Measurements from ENCODE around the gene ALDH1A2.

Gene ALDH1A2

GRCh38 chr15:57945616-57946015, 119.9 kb downstream of the ALDH1A2 start:
- DNase-seq (ENCODE audit: low read depth, low spot score) = no peak

- no peak for DNase-seq (ENCODE audit: low read depth, low spot score)
These were observed 121.6 kb downstream of the ALDH1A2 start for GRCh38 chr15:57943754-57944420.

GRCh38 chr15:57943171-57943570, 122.3 kb downstream of the ALDH1A2 start:
- no peak for DNase-seq (ENCODE audit: low read depth, low spot score)

- DNase-seq (ENCODE audit: low read depth, low spot score) = no peak
These were observed 123.7 kb downstream of the ALDH1A2 start for GRCh38 chr15:57941816-57942215.

- DNase-seq (ENCODE audit: low read depth, low spot score) = no peak
These were observed 133.2 kb downstream of the ALDH1A2 start for GRCh38 chr15:57932348-57932747.

GRCh38 chr15:57931570-57931969, 133.9 kb downstream of the ALDH1A2 start:
- DNase-seq (ENCODE audit: low read depth, low spot score) = no peak

GRCh38 chr15:57927091-57927631, 138.3 kb downstream of the ALDH1A2 start:
- no peak for DNase-seq (ENCODE audit: low read depth, low spot score)

GRCh38 chr15:57925650-57926049, 139.9 kb downstream of the ALDH1A2 start:
- DNase-seq (ENCODE audit: low read depth, low spot score) = no peak

- DNase-seq (ENCODE audit: low read depth, low spot score) = no peak
These were observed 140.9 kb downstream of the ALDH1A2 start for GRCh38 chr15:57924598-57924997.

GRCh38 chr15:57923750-57924149, 141.8 kb downstream of the ALDH1A2 start:
- no peak for DNase-seq (ENCODE audit: low read depth, low spot score)

GRCh38 chr15:57923306-57923705, 142.2 kb downstream of the ALDH1A2 start:
- DNase-seq (ENCODE audit: low read depth, low spot score) = no peak

GRCh38 chr15:57922776-57923175, 142.7 kb downstream of the ALDH1A2 start:
- no peak for DNase-seq (ENCODE audit: low read depth, low spot score)

- no peak for DNase-seq (ENCODE audit: low read depth, low spot score)
These were observed 144.1 kb downstream of the ALDH1A2 start for GRCh38 chr15:57921371-57921770.

GRCh38 chr15:57920911-57921310, 144.6 kb downstream of the ALDH1A2 start:
- DNase-seq (ENCODE audit: low read depth, low spot score) = no peak

GRCh38 chr15:57919754-57920153, 145.8 kb downstream of the ALDH1A2 start:
- DNase-seq (ENCODE audit: low read depth, low spot score) = no peak

- no peak for DNase-seq (ENCODE audit: low read depth, low spot score)
These were observed 147.5 kb downstream of the ALDH1A2 start for GRCh38 chr15:57917998-57918397.

GRCh38 chr15:57916695-57917094, 148.8 kb downstream of the ALDH1A2 start:
- no peak for DNase-seq (ENCODE audit: low read depth, low spot score)

- no peak for DNase-seq (ENCODE audit: low read depth, low spot score)
These were observed 149.5 kb downstream of the ALDH1A2 start for GRCh38 chr15:57915827-57916531.

GRCh38 chr15:57914350-57915055, 151.0 kb downstream of the ALDH1A2 start:
- DNase-seq (ENCODE audit: low read depth, low spot score) = no peak

- DNase-seq (ENCODE audit: low read depth, low spot score) = no peak
These were observed 154.3 kb downstream of the ALDH1A2 start for GRCh38 chr15:57911247-57911646.

- no peak for DNase-seq (ENCODE audit: low read depth, low spot score)
These were observed 154.8 kb downstream of the ALDH1A2 start for GRCh38 chr15:57910672-57911071.

GRCh38 chr15:57909388-57909787, 156.1 kb downstream of the ALDH1A2 start:
- DNase-seq (ENCODE audit: low read depth, low spot score) = no peak

All from ELF-1 (cell line).